IMR-90 (cell line): ENCODE results near the gene IQCK.

Source experiments
- BHLHE40 ChIP-seq: fragments of 150-350 bp; IDR thresholded peaks from 2 replicates; pipeline ENCODE4 v1.6.1; 2016; ENCODE audit warnings: mild to moderate bottlenecking, low read depth, low read length
- CHD1 ChIP-seq: IDR thresholded peaks from 2 replicates; pipeline ENCODE4 v1.6.1; 2012; ENCODE audit warnings: low read depth, low read length, improper control_type of control experiment
- CTCF ChIP-seq: conservative IDR thresholded peaks from 2 replicates; pipeline ENCODE4 v1.5.1; 2012; ENCODE audit warnings: mild to moderate bottlenecking, low read depth, low read length, improper control_type of control experiment
- ELK1 ChIP-seq: fragments of 150-350 bp; IDR thresholded peaks from 2 replicates; pipeline ENCODE4 v1.6.1; 2016; ENCODE audit warnings: low read depth, mild to moderate bottlenecking, low read length, moderate library complexity, borderline replicate concordance
- FOS ChIP-seq: fragments of 150-350 bp; IDR thresholded peaks from 2 replicates; pipeline ENCODE4 v1.6.1; 2016; ENCODE audit warnings: low read depth, low read length
- MAFK ChIP-seq: IDR thresholded peaks from 2 replicates; pipeline ENCODE4 v1.6.1; 2012; ENCODE audit warnings: low read depth, low read length, improper control_type of control experiment
- MAZ ChIP-seq: IDR thresholded peaks from 2 replicates; pipeline ENCODE4 v1.6.1; 2012; ENCODE audit warnings: low read depth, mild to moderate bottlenecking, low read length, improper control_type of control experiment, moderate library complexity, borderline replicate concordance
- NFE2L2 ChIP-seq: fragments of 150-350 bp; IDR thresholded peaks from 2 replicates; pipeline ENCODE4 v1.6.1; 2016; ENCODE audit warnings: low read depth, mild to moderate bottlenecking, low read length
- POLR2A ChIP-seq: IDR thresholded peaks from 2 replicates; pipeline ENCODE4 v1.6.1; 2012; ENCODE audit warnings: mild to moderate bottlenecking, low read depth, low read length
- RAD21 ChIP-seq: IDR thresholded peaks from 2 replicates; pipeline ENCODE4 v1.6.1; 2012; ENCODE audit warnings: low read length, improper control_type of control experiment
- RCOR1 ChIP-seq: IDR thresholded peaks from 2 replicates; pipeline ENCODE4 v1.6.1; 2012; ENCODE audit warnings: mild to moderate bottlenecking, low read length, improper control_type of control experiment; ENCODE audit not compliant: insufficient replicate concordance
- RFX5 ChIP-seq: IDR thresholded peaks from 2 replicates; pipeline ENCODE4 v1.8.0; 2012; ENCODE audit warnings: low read depth, mild to moderate bottlenecking, low read length, moderate library complexity

- TF ChIP-seq CTCF: no peak
- no peak for TF ChIP-seq BHLHE40
- no peak for TF ChIP-seq NFE2L2
- no peak for TF ChIP-seq RAD21
- TF ChIP-seq ELK1: no peak
- TF ChIP-seq POLR2A: no peak
- no peak for TF ChIP-seq MAFK
- no peak for TF ChIP-seq CHD1
- TF ChIP-seq RCOR1: no peak
- TF ChIP-seq RFX5: no peak
- no peak for TF ChIP-seq FOS
- TF ChIP-seq MAZ: no peak
Observed at GRCh38 chr16:19829844-19830692, 112.0 kb downstream of the IQCK start.
